Left lobe of liver (tissue), 2 donors: Measurements from ENCODE around the gene UFSP1. TPM values are rescaled to one million over a fixed set of nuclear protein-coding genes. Genes with fewer than 3 reads are reported as not detected.
A peak's percentile ranks its signal among the peaks of the same experiment; 100 is the strongest.
"Not testable (repeated sequence)": the region's sequence is repeated elsewhere in the genome, so short reads cannot be mapped to it uniquely, and the experiment has no call there.

Experiments used
- ATAC-seq: fragments of 200-7000 bp; cut with Tn5 transposase; one replicate; pipeline ENCODE4 v1.9.1; 2020; ENCODE audit warnings: mild to moderate bottlenecking, moderate library complexity
- DNase-seq: peaks from one replicate; pipeline ENCODE4 v3.0.0-alpha.2; 2020; ENCODE audit warnings: low spot score
- total RNA-seq: library from RNA; stranded (reverse); gene quantifications from one replicate; pipeline ENCODE4 v1.2.1, GENCODE V29; 2021
- donor health status: DM: no; HTN: no; CAD: no; lungs with moderate emphysema.
- donor health status: DM: no; HTN: yes; CAD: no.

Gene UFSP1
- total RNA-seq, 1 donor from 2014 or later, result 1.8 TPM

DNA sequence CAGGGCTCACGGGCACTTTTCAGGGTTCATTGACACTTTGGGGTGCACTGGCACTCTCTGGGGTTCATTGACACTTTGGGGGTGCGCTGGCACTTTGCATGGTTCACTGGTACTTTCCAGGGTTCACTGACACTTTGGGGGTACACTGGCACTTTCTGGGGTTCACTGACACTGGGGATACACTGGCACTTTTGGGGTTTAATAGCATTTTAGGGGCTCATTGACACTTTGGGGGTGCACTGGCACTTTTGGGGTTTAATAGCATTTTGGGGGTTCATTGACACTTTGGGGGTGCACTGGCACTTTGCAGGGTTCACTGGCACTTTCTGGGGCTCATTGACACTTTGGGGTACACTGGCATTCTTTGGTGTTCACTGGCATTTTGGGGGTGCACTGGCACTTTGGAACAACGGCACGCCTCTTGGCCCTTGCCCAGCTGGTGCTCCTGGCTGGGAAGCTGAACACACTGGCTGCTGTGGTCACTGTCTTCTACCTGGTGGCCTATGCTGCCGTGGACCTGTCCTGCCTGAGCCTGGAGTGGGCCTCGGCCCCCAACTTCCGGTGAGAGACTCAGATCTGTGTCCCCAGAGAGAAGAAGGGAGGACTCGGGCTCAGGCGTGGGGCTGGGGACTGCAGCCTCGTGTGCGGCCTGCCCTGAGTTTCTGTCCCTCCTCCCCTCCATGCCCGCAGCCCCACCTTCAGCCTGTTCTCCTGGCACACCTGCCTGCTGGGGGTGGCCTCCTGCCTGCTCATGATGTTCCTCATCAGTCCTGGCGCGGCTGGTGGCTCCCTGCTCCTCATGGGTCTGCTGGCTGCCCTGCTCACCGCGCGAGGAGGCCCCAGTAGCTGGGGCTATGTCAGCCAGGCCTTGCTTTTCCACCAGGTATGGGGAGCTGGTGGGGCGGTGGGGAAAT lies 28.6 kb downstream of the UFSP1 start:
- DNase-seq (no peak), ATAC-seq (no peak)

DNA sequence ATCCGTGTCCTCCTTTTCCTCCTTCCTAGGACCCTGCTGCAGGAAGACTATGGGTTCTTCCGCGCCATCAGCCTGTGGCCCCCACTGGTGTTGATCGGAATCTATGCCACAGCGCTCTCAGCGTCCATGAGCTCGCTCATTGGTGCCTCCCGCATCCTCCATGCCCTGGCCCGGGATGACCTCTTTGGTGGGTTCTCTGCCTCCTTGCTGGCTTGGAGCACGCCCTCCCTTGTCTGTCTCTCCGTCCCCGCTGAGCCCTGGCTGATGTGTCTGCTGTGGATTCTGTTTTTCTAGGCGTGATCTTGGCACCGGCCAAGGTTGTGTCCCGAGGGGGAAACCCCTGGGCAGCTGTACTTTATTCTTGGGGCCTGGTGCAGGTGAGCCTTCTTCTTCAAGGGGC lies 29.7 kb downstream of the UFSP1 start:
- ATAC-seq (no peak), DNase-seq (no peak)

DNA sequence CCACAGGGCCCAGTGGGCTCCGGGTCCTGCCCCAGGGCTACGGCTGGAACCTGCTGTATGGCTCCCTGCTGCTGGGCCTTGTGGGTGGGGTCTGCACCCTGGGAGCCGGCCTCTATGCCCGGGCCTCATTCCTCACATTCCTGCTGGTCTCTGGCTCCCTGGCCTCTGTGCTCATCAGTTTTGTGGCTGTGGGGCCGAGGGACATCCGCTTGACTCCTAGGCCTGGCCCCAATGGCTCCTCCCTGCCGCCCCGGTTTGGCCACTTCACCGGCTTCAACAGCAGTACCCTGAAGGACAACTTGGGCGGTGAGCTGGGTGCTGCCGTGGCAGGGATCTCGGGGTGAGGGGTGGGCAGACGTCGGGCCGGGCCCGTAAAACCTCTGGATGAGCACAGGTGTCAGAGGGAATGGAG lies 32.6 kb downstream of the UFSP1 start:
- ATAC-seq (no peak), DNase-seq (no peak)

- DNase-seq (no peak), ATAC-seq (no peak)
These were observed 34.0 kb downstream of the UFSP1 start for GRCh38 chr7:100855515-100855914.

GRCh38 chr7:100854899-100855298 lies 34.6 kb downstream of the UFSP1 start:
- not testable (repeated sequence) for DNase-seq, ATAC-seq

GRCh38 chr7:100854146-100854895 lies 35.2 kb downstream of the UFSP1 start:
- ATAC-seq (no peak), DNase-seq (no peak)

DNA sequence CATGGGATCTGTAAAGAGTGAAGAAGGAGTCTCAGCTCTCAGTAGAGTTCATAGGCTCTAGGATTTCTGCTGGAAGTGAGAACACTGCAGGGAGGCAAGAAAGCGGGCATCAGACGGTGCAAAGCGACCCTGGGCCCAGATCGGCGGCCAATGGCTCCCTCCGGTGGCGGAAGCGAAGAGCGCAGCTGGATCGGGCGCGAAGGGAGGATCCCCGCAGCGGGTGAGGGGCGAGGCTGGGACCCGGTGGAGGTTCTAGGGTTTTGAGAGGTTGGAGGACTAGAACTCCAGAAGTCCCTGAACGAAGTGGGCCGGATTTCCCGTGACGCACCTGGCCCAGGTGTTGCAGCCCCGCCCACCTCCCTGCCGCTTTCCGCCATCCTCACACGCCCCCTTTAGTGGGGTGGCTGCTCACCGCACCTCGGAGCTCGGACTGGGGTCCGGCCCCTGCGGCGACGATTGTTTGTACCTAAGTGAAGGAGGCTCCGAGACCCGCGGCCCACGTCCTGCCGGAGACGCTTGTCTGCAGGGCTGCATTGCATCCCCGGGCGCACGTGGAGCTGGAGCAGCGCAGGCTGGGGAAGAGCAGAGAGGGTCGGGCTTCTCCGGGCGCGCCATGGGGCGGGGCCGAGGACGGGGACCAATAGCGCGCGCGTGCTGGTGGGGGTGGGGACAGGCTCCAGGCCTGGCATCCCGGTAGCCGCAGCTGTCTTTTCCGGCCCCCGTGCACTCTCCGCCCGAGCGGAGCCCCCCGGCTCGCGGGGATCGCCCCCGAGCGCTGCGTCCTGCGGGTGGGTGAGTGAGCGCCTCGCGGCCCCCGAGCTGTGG lies 37.3 kb downstream of the UFSP1 start, which contains the start of gene SLC12A9:
Gene SLC12A9 (plus strand): TSS at position 666 of the 825 bp plus-strand sequence. CDS start 1,485 bp downstream, outside the sequence.
- ATAC-seq, result peak; percentile 98
- peak; percentile 89 for DNase-seq

- no peak for DNase-seq
- no peak for ATAC-seq
These were observed 42.2 kb downstream of the UFSP1 start for GRCh38 chr7:100847360-100847759.

- ATAC-seq (no peak), DNase-seq (no peak)
These were observed 48.9 kb downstream of the UFSP1 start for GRCh38 chr7:100840470-100841100.

DNA sequence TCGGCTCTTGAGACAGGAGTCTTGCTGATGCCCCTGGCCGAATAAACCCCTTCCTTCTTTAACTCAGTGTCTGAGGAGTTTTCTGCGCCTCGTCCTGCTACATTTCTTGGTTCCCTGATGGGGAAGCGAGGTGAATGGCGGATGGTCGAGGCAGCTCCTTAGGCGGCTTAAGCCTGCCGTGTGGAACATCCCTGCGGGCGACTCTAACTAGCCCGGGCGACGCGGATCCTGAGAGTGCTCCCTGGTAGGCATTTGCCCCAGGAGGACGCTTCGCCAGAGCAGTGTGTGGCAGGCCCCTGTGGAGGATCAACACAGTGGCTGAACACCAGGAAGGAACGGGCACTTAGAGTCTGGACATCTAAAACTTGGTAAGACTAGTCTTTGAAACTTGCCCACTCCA lies 50.2 kb downstream of the UFSP1 start:
- DNase-seq, result no peak
- no peak for ATAC-seq

Other genes with a start within 250 kb of the UFSP1 start
- 689 TPM for gene TFR2, start 248.2 kb downstream of the UFSP1 start, total RNA-seq
- not detected for gene ACTL6B, start 233.3 kb downstream of the UFSP1 start, total RNA-seq
- gene GNB2, start 216.0 kb downstream of the UFSP1 start, total RNA-seq, result 80.9 TPM
- 21.6 TPM for gene GIGYF1, start 195.5 kb downstream of the UFSP1 start, total RNA-seq
- 28.5 TPM for gene POP7, start 183.6 kb downstream of the UFSP1 start, total RNA-seq
- 6.4 TPM for gene EPO, start 169.2 kb downstream of the UFSP1 start, total RNA-seq
- gene ZAN, start 156.1 kb downstream of the UFSP1 start, total RNA-seq, result 0.03 TPM
- 48.8 TPM for gene EPHB4, start 62.2 kb downstream of the UFSP1 start, total RNA-seq
- gene SLC12A9, start 37.0 kb downstream of the UFSP1 start, total RNA-seq, result 10.1 TPM
- gene TRIP6, start 22.3 kb downstream of the UFSP1 start, total RNA-seq, result 24.6 TPM
- 53.9 TPM for gene SRRT, start 14.6 kb downstream of the UFSP1 start, total RNA-seq
- 0.48 TPM for gene ACHE, start 6.2 kb upstream of the UFSP1 start, total RNA-seq
- 9.4 TPM for gene MUC3A, start 59.8 kb upstream of the UFSP1 start, total RNA-seq
- gene MUC12, start 79.8 kb upstream of the UFSP1 start, total RNA-seq, result 0.05 TPM
- not detected for gene MUC17, start 130.4 kb upstream of the UFSP1 start, total RNA-seq
- 23.5 TPM for gene TRIM56, start 195.8 kb upstream of the UFSP1 start, total RNA-seq
- gene SERPINE1, start 237.4 kb upstream of the UFSP1 start, total RNA-seq, result 27.5 TPM